ENCODE data around the gene SMAD6.

DNA sequence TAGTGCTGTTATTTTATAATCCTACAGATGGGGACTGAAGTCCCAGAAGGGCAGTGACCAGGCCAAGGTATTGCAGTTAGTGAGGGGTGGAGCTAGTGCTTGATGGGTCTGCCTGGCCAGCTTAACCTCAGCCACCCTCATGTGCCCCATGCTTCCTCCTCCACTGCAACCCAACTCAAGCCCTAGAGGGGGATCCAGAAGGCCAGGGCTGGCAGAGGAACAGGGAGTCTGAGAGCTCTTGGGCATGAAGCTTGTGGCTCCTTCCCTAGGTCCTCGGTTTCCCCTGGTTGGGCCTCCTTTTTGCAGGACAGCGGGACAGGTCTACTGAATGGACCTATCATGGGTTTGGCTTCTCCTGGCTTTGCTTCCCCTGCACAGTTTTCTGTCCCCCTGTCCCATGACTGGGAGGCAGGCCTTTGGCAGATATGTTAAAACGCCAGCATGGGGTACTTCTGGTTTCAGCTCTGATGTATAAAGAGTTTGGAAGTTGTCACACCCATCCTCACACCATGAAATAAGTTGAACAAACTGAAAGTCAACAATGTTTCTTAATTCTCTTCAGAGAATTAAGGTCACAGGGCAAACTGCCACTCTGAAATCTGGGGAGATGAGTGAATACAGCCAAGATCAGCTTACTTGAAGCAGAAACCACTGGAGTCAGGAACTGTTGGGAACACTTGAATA is 103.3 kb downstream of the SMAD6 start:
- no peak for TF ChIP-seq TAF1 (IDR thresholded peaks at IDR 0.05; ENCODE audit: borderline replicate concordance, low read depth, low read length)
- no peak for TF ChIP-seq RFX5 (IDR thresholded peaks at IDR 0.05; ENCODE audit: low read length)
- no peak for TF ChIP-seq EP300 (IDR thresholded peaks at IDR 0.05; ENCODE audit: borderline replicate concordance in 1 of 2, low read depth in 1 of 2, low read length in 1 of 2)
- TF ChIP-seq CTCF (IDR thresholded peaks at IDR 0.05) = no peak
- TF ChIP-seq, protein P1, sequence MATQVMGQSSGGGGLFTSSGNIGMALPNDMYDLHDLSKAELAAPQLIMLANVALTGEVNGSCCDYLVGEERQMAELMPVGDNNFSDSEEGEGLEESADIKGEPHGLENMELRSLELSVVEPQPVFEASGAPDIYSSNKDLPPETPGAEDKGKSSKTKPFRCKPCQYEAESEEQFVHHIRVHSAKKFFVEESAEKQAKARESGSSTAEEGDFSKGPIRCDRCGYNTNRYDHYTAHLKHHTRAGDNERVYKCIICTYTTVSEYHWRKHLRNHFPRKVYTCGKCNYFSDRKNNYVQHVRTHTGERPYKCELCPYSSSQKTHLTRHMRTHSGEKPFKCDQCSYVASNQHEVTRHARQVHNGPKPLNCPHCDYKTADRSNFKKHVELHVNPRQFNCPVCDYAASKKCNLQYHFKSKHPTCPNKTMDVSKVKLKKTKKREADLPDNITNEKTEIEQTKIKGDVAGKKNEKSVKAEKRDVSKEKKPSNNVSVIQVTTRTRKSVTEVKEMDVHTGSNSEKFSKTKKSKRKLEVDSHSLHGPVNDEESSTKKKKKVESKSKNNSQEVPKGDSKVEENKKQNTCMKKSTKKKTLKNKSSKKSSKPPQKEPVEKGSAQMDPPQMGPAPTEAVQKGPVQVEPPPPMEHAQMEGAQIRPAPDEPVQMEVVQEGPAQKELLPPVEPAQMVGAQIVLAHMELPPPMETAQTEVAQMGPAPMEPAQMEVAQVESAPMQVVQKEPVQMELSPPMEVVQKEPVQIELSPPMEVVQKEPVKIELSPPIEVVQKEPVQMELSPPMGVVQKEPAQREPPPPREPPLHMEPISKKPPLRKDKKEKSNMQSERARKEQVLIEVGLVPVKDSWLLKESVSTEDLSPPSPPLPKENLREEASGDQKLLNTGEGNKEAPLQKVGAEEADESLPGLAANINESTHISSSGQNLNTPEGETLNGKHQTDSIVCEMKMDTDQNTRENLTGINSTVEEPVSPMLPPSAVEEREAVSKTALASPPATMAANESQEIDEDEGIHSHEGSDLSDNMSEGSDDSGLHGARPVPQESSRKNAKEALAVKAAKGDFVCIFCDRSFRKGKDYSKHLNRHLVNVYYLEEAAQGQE (IDR thresholded peaks at IDR 0.05; ENCODE audit: low read depth, low read length) = no peak
- no peak for TF ChIP-seq SIN3A (IDR thresholded peaks at IDR 0.05; ENCODE audit: borderline replicate concordance, low read depth, low read length)
- TF ChIP-seq PBX3 (IDR thresholded peaks at IDR 0.05) = no peak
- no peak for TF ChIP-seq EZH2phosphoT487 (IDR thresholded peaks at IDR 0.05; ENCODE audit: borderline replicate concordance, low read depth)
- no peak for TF ChIP-seq FOXJ3 (CRISPR knock-in tag; IDR thresholded peaks at IDR 0.05)

Data from SK-N-SH (cell line).